ENCODE data around the gene MMP23B.

- no peak for TF ChIP-seq EZH2 (IDR thresholded peaks at IDR 0.05; ENCODE audit: borderline replicate concordance, low read length)
- no peak for TF ChIP-seq CTCF (conservative IDR thresholded peaks at IDR 0.05 in 1 of 2, IDR thresholded peaks at IDR 0.05 in 1 of 2; ENCODE audit: extremely low read depth in 1 of 2, insufficient read depth in 1 of 2, low read depth in 1 of 2, low read length in 2 of 2)
These were observed 21.2 kb upstream of the MMP23B start for GRCh38 chr1:1610796-1611195.
